Endodermal cell (in vitro differentiated cells): ENCODE measurements around the gene CCDC171. TPM values are rescaled to one million over a fixed set of nuclear protein-coding genes. Genes with fewer than 3 reads are reported as not detected.

Experiments
- DNase-seq: peaks from one replicate; pipeline ENCODE4 v3.0.0-alpha.2; 2017
- H3K27ac ChIP-seq: 2 replicates; pipeline ENCODE4 v1.5.1; 2013; ENCODE audit warnings: mild to moderate bottlenecking, low read depth, low read length, moderate library complexity
- H3K27me3 ChIP-seq: 2 replicates; pipeline ENCODE4 v1.6.1; 2013; ENCODE audit warnings: mild to moderate bottlenecking, low read length, moderate library complexity; ENCODE audit not compliant: insufficient read depth, control insufficient read depth, poor library complexity, severe bottlenecking
- H3K36me3 ChIP-seq: 2 replicates; pipeline ENCODE4 v1.7.0; 2013; ENCODE audit warnings: mild to moderate bottlenecking, low read length, moderate library complexity; ENCODE audit not compliant: control insufficient read depth, insufficient read depth
- H3K4me1 ChIP-seq: one replicate; pipeline ENCODE4 v1.7.0; 2013; ENCODE audit warnings: low read length; ENCODE audit not compliant: control insufficient read depth, insufficient read depth
- H3K4me3 ChIP-seq: 2 replicates; pipeline ENCODE4 v1.5.1; 2013; ENCODE audit warnings: mild to moderate bottlenecking, low read length, moderate library complexity
- H3K9ac ChIP-seq: 2 replicates; pipeline ENCODE4 v1.6.1; 2013; ENCODE audit warnings: mild to moderate bottlenecking, low read length, moderate library complexity; ENCODE audit not compliant: poor library complexity, severe bottlenecking; ENCODE audit errors: extremely low read depth
- H3K9me3 ChIP-seq: 2 replicates; pipeline ENCODE4 v1.6.1; 2013; ENCODE audit warnings: mild to moderate bottlenecking, low read length, moderate library complexity; ENCODE audit not compliant: control insufficient read depth
- H3K27ac Mint-ChIP-seq: 2 replicates; pipeline ENCODE4 v1.8.0; 2020; ENCODE audit warnings: mixed read lengths
- H3K27me3 Mint-ChIP-seq: 2 replicates; pipeline ENCODE4 v1.8.0; 2021; ENCODE audit warnings: mild to moderate bottlenecking, mixed read lengths; ENCODE audit not compliant: insufficient read depth
- H3K36me3 Mint-ChIP-seq: 2 replicates; pipeline ENCODE4 v1.8.0; 2020; ENCODE audit warnings: low read depth, mixed read lengths
- H3K4me1 Mint-ChIP-seq: 2 replicates; pipeline ENCODE4 v1.8.0; 2020; ENCODE audit warnings: mixed read lengths
- H3K4me3 Mint-ChIP-seq: 2 replicates; pipeline ENCODE4 v1.8.0; 2020; ENCODE audit warnings: mild to moderate bottlenecking, moderate library complexity, mixed read lengths
- H3K9me3 Mint-ChIP-seq: 2 replicates; pipeline ENCODE4 v1.8.0; 2020; ENCODE audit warnings: mild to moderate bottlenecking, mixed read lengths
- CTCF ChIP-seq: fragments of 200-600 bp; sonication (generic); conservative IDR thresholded peaks from 2 replicates; pipeline ENCODE4 v1.5.0; 2021; ENCODE audit warnings: antibody characterized with exemption, mild to moderate bottlenecking
- WGBS, 2 experiments: methylation state at CpG; one replicate each; pipeline versions ENCODE4 v1.1.5 to v1.1.7; 2013; ENCODE audit warnings: missing lambda C conversion rate in 2 of 2, mixed read lengths in 1 of 2; ENCODE audit not compliant: insufficient coverage in 1 of 2, insufficient read length in 1 of 2; 5-methylcytosine and 5-hydroxymethylcytosine counted together
- total RNA-seq, 2 donors: library from RNA; stranded (reverse); fragmentation: NEBNext Ultra II Directional in 1 of 2; extraction: Animal tissue kit (Norgen Biotek cat#: 25700) in 1 of 2; gene quantifications; 2 replicates in 1 of 2; 3 replicates in 1 of 2; pipeline ENCODE4 v1.2.1, GENCODE V29; 2021

The CCDC171 gene
- total RNA-seq, 2 donors from 2014 or later, result 6.3 to 6.8 TPM

- H3K4me1 ChIP-seq, result no peaks in the 10 kb centered on the region
- WGBS, 2 experiments, result 29 to 100% methylated on average over 1 of the region's 2 CpGs
- H3K4me3 ChIP-seq, result no peak overlapping the region
- no peaks in the 10 kb centered on the region for H3K27me3 ChIP-seq
- Mint-ChIP-seq H3K9me3 (no peaks in the 10 kb centered on the region), H3K4me1 (no peaks in the 10 kb centered on the region), H3K27ac (no peak overlapping the region), H3K4me3 (no peak overlapping the region), H3K27me3 (no peaks in the 10 kb centered on the region), H3K36me3 (no peaks in the 10 kb centered on the region)
- TF ChIP-seq CTCF, result peak; percentile 82
- no peak overlapping the region for H3K27ac ChIP-seq
- H3K9me3 ChIP-seq, result no peaks in the 10 kb centered on the region
- H3K9ac ChIP-seq, result no peak overlapping the region
- DNase-seq, result no peak
- no peaks in the 10 kb centered on the region for H3K36me3 ChIP-seq
These were observed 320.8 kb downstream of the CCDC171 start for GRCh38 chr9:15873573-15874177.

GRCh38 chr9:15882328-15882727, 329.5 kb downstream of the CCDC171 start:
- WGBS, 2 experiments, result 75 to 78% methylated on average over 2 to 4 of the region's 4 CpGs
- Histone ChIP-seq H3K9ac (no peak overlapping the region), H3K27ac (no peak overlapping the region), H3K9me3 (no peaks in the 10 kb centered on the region), H3K4me1 (no peaks in the 10 kb centered on the region), H3K27me3 (no peaks in the 10 kb centered on the region), H3K4me3 (no peak overlapping the region), H3K36me3 (no peaks in the 10 kb centered on the region)
- H3K36me3 Mint-ChIP-seq, result no peaks in the 10 kb centered on the region
- no peak for TF ChIP-seq CTCF
- no peaks in the 10 kb centered on the region for H3K27me3 Mint-ChIP-seq
- H3K4me1 Mint-ChIP-seq, result no peaks in the 10 kb centered on the region
- no peak for DNase-seq
- H3K27ac Mint-ChIP-seq, result no peak overlapping the region
- H3K9me3 Mint-ChIP-seq, result no peaks in the 10 kb centered on the region
- no peak overlapping the region for H3K4me3 Mint-ChIP-seq

- no peaks in the 10 kb centered on the region for H3K27me3 Mint-ChIP-seq
- no peaks in the 10 kb centered on the region for H3K4me1 Mint-ChIP-seq
- Histone ChIP-seq H3K4me1 (no peaks in the 10 kb centered on the region), H3K9me3 (no peaks in the 10 kb centered on the region), H3K9ac (no peak overlapping the region), H3K36me3 (no peaks in the 10 kb centered on the region), H3K27me3 (no peaks in the 10 kb centered on the region), H3K27ac (no peak overlapping the region), H3K4me3 (no peak overlapping the region)
- WGBS, 2 experiments, result 100% methylated on average over 1 of the region's 3 CpGs; no CpG with 5 or more reads in 1 of the 2 experiments
- TF ChIP-seq CTCF, result no peak
- H3K27ac Mint-ChIP-seq, result no peak overlapping the region
- H3K36me3 Mint-ChIP-seq, result no peaks in the 10 kb centered on the region
- H3K9me3 Mint-ChIP-seq, result no peaks in the 10 kb centered on the region
- no peak for DNase-seq
- H3K4me3 Mint-ChIP-seq, result no peak overlapping the region
These were observed 330.0 kb downstream of the CCDC171 start for GRCh38 chr9:15882883-15883282.
